ENCODE measurements around the gene CHST15.

DNA sequence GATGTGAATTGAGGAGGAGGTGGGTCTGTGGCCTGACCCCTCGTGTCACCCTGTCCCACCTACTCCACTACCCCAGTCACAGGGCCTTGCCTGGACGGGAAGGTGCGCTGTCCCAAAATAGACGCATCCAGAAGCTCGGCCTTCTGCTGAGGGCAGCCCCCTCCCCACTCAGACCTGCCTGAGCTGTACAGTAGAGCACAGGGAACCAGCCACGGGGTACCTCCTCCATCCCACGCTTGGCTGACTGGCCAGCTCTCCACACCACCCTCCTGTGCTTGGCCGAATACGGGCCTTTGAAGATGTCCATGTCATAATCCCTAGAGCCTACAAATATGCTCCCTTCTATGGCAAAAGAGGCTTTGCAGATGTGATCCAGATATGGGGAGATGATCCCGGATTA lies 88.3 kb downstream of the CHST15 start:
- TF ChIP-seq, protein P1, sequence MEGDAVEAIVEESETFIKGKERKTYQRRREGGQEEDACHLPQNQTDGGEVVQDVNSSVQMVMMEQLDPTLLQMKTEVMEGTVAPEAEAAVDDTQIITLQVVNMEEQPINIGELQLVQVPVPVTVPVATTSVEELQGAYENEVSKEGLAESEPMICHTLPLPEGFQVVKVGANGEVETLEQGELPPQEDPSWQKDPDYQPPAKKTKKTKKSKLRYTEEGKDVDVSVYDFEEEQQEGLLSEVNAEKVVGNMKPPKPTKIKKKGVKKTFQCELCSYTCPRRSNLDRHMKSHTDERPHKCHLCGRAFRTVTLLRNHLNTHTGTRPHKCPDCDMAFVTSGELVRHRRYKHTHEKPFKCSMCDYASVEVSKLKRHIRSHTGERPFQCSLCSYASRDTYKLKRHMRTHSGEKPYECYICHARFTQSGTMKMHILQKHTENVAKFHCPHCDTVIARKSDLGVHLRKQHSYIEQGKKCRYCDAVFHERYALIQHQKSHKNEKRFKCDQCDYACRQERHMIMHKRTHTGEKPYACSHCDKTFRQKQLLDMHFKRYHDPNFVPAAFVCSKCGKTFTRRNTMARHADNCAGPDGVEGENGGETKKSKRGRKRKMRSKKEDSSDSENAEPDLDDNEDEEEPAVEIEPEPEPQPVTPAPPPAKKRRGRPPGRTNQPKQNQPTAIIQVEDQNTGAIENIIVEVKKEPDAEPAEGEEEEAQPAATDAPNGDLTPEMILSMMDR (IDR thresholded peaks at IDR 0.05), result no peak
- TF ChIP-seq POLR2A (IDR thresholded peaks at IDR 0.05), result no peak
